ENCODE data around the gene NSA2. TPM values are rescaled to one million over a fixed set of nuclear protein-coding genes. Genes with fewer than 3 reads are reported as not detected.

Gene NSA2
- total and polyA plus RNA-seq, 9 of the 15 experiments (the other 6 are each of a cell fraction or from before 2014, with no cell fraction given) = 60.2 to 246 (median 183) TPM

- no peak overlapping the region for H3K4me2 ChIP-seq (ENCODE audit: insufficient read depth, low read length)
Observed at GRCh38 chr5:74786851-74787250, 19.8 kb downstream of the NSA2 start.

More at GRCh38 chr5:74786851-74787250, 19.8 kb downstream of the NSA2 start:
- H4K20me1 ChIP-seq (replicated peaks; ENCODE audit: control insufficient read depth, insufficient read depth, low read length) = no peaks in the 10 kb centered on the region
- in situ Hi-C loops (cut with MboI) (no loop called here), intact Hi-C loops (cut with micrococcal nuclease) (no loop called here)
- ChIA-PET CTCF (ENCODE audit: low intra/inter-chr PET ratio) (no interaction called here), POLR2A (no interaction called here)
- H3K4me1 ChIP-seq (replicated peaks in 1 of 2; ENCODE audit: control insufficient read depth in 2 of 2, insufficient read depth in 2 of 2, low read length in 2 of 2) = no peaks in the 10 kb centered on the region
- 0% methylated on average over 6 of the region's 6 CpGs for WGBS (ENCODE audit: insufficient coverage, low coverage, missing lambda C conversion rate)
- DNase-seq (ENCODE audit: extremely low read depth in 1 of 4, low spot score in 3 of 4) (no peak), ATAC-seq (no peak; the same call in 2 of the 3 replicates), FAIRE-seq (no peak)
- H3K36me3 ChIP-seq (ENCODE audit: control insufficient read depth, insufficient read depth, low read length) = no peaks in the 10 kb centered on the region
- H2AFZ ChIP-seq (ENCODE audit: low read depth, low read length) = no peak overlapping the region
- peaks cover 0 to 6% of the 10 kb centered on the region in 2 experiments; a peak in 2 of 5 replicates for H3K27me3 ChIP-seq (ENCODE audit: control insufficient read depth in 2 of 2, insufficient read depth in 2 of 2, low read length in 2 of 2)
- H3K9ac ChIP-seq (ENCODE audit: insufficient read depth in 1 of 2, low read depth in 2 of 2, low read length in 2 of 2) = no peak overlapping the region
- no TSS peak for BruUV-seq (replicated peaks)
- no peak overlapping the region for H3K4me3 ChIP-seq
- no peaks in the 10 kb centered on the region for H3K9me3 ChIP-seq (replicated peaks; ENCODE audit: control insufficient read depth, insufficient read depth, low read depth, low read length)
- TF ChIP-seq CTCF (IDR thresholded peaks at IDR 0.05 in 2 of 3, conservative IDR thresholded peaks at IDR 0.05 in 1 of 3; ENCODE audit: insufficient read depth in 2 of 3, low read depth in 1 of 3, low read length in 3 of 3) = peak in 2 of 3 experiments; percentile 17 to 33; a peak in 3 of 6 replicates
- TF ChIP-seq ARHGAP35 (IDR thresholded peaks at IDR 0.05; ENCODE audit: partially characterized antibody) = no peak
- H3K79me2 ChIP-seq (ENCODE audit: control insufficient read depth, insufficient read depth, low read length) = no peaks in the 10 kb centered on the region
- H3K27ac ChIP-seq (ENCODE audit: extremely low read depth, low read depth, low read length) = no peak overlapping the region
- no peaks in the 10 kb centered on the region for H3K9me1 ChIP-seq (ENCODE audit: control insufficient read depth, insufficient read depth, low read length)

All from K562 (cell line).